SW 1271 (cell line): ENCODE results near the gene MT1H.
"Not testable (repeated sequence)": the region's sequence is repeated elsewhere in the genome, so short reads cannot be mapped to it uniquely, and the experiment has no call there.

Experiments
- DNase-seq, 2 experiments: peaks; one replicate each; lab custom pipeline; 2025; lab: John Stamatoyannopoulos, UW

Gene MT1H

GRCh38 chr16:56669005-56669839 is at the start of gene MT1H:
Gene MT1H (plus strand): TSS chr16:56669814. CDS start chr16:56669885, 71 bp downstream.
- no peak for DNase-seq

- no peak for DNase-seq
Measured at GRCh38 chr16:56620339-56620897, 49.2 kb upstream of the MT1H start.

- not testable (repeated sequence) for DNase-seq
Measured at GRCh38 chr16:56621665-56622445, 47.8 kb upstream of the MT1H start.

- DNase-seq = not testable (repeated sequence)
Measured at GRCh38 chr16:56623184-56623583, 46.4 kb upstream of the MT1H start.

- no peak for DNase-seq
Measured at GRCh38 chr16:56623637-56624036, 46.0 kb upstream of the MT1H start.

- peak in 1 of 2 experiments; percentile 23 for DNase-seq
Measured at GRCh38 chr16:56625140-56625942, 44.3 kb upstream of the MT1H start, which contains the start of gene MT1E. Gene MT1E (plus strand): TSS chr16:56625781. CDS start chr16:56625852, 71 bp downstream.

GRCh38 chr16:56625943-56626654 is 43.5 kb upstream of the MT1H start:
- peak in 1 of 2 experiments; percentile 23 for DNase-seq

GRCh38 chr16:56626685-56627084 is 42.9 kb upstream of the MT1H start:
- no peak for DNase-seq

GRCh38 chr16:56628486-56629350 is 40.9 kb upstream of the MT1H start:
- no peak for DNase-seq

- no peak for DNase-seq
Measured at GRCh38 chr16:56629531-56629930, 40.1 kb upstream of the MT1H start.

GRCh38 chr16:56630134-56630533 is 39.5 kb upstream of the MT1H start:
- DNase-seq = no peak

- no peak for DNase-seq
Measured at GRCh38 chr16:56631197-56631596, 38.4 kb upstream of the MT1H start.

- DNase-seq = no peak
Measured at GRCh38 chr16:56631832-56632155, 37.8 kb upstream of the MT1H start.

GRCh38 chr16:56632156-56632847 is 37.3 kb upstream of the MT1H start, which contains the start of gene MT1M:
Gene MT1M (plus strand): TSS chr16:56632659. CDS start chr16:56632732, 73 bp downstream.
- DNase-seq = no peak

- DNase-seq = no peak
Measured at GRCh38 chr16:56632848-56633365, 36.7 kb upstream of the MT1H start.

GRCh38 chr16:56633535-56633934 is 36.1 kb upstream of the MT1H start:
- DNase-seq = no peak

GRCh38 chr16:56634715-56635440 is 34.7 kb upstream of the MT1H start:
- DNase-seq = no peak

- no peak for DNase-seq
Measured at GRCh38 chr16:56635441-56635967, 34.1 kb upstream of the MT1H start.
